ENCODE data around the gene PCDHGA4.

The PCDHGA4 gene

DNA sequence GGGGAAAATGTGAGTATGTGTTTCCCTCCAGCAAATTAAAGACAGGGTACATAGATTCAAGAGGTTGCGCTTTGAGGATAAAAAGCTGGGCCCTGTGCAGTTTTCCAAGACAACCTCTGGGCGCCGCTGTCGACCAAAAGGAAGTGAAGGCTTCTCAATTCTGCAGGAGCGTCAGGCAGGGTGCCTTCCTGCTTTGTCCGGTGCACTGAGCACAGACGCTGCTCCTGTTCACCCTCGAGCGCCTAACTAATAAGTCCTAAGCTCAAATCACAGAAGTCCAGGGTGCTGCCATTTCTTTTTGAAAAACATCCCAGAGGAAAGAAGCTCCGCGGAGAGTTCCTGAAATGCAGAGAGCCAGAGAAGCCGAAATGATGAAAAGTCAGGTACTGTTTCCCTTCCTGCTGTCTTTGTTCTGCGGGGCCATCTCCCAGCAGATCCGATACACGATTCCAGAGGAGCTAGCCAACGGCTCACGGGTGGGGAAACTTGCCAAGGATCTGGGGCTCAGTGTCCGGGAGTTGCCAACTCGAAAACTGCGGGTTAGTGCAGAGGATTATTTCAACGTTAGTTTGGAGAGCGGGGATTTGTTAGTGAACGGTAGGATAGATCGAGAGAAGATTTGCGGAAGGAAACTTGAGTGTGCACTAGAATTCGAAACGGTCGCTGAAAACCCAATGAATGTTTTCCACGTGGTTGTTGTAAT lies 4.8 kb upstream of the PCDHGA4 start, which contains the start of gene PCDHGB1:
TSS of gene PCDHGB1 (plus strand) at position 183 of the 703 bp plus-strand sequence. CDS start at position 345, 162 bp downstream.
- TF ChIP-seq, protein P1, sequence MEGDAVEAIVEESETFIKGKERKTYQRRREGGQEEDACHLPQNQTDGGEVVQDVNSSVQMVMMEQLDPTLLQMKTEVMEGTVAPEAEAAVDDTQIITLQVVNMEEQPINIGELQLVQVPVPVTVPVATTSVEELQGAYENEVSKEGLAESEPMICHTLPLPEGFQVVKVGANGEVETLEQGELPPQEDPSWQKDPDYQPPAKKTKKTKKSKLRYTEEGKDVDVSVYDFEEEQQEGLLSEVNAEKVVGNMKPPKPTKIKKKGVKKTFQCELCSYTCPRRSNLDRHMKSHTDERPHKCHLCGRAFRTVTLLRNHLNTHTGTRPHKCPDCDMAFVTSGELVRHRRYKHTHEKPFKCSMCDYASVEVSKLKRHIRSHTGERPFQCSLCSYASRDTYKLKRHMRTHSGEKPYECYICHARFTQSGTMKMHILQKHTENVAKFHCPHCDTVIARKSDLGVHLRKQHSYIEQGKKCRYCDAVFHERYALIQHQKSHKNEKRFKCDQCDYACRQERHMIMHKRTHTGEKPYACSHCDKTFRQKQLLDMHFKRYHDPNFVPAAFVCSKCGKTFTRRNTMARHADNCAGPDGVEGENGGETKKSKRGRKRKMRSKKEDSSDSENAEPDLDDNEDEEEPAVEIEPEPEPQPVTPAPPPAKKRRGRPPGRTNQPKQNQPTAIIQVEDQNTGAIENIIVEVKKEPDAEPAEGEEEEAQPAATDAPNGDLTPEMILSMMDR (IDR thresholded peaks at IDR 0.05; ENCODE audit: insufficient read depth, low read length, missing control alignments) = peak; percentile 50
- ChIA-PET POLR2A (no interaction called here), CTCF (interaction anchor here (0.6 to 10.4 kb wide), 20 partner anchors 8 to 228 kb away, joined by 3 to 134 read pairs (median 6); partner anchors contain the start of genes PCDHGA1, PCDHGA2, PCDHGA5 and PCDHGA8)
- no peak for DNase-seq (ENCODE audit: low read depth, low spot score)
- peak within 1 kb of the TSS; percentile 39 for H3K4me3 ChIP-seq (ENCODE audit: low read depth, low read length)

DNA sequence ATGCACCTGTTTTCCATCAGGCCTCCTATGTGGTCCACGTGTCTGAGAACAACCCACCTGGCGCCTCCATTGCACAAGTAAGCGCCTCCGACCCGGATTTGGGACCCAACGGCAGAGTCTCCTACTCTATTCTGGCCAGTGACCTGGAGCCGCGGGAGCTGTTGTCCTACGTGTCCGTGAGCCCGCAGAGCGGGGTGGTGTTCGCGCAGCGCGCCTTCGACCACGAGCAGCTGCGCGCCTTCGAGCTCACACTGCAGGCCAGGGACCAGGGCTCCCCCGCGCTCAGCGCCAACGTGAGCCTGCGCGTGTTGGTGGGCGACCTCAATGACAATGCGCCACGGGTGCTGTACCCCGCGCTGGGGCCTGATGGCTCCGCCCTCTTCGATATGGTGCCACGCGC lies 3.2 kb upstream of the PCDHGA4 start:
- ChIA-PET CTCF (interaction anchor here (2.4 to 10.4 kb wide), 6 partner anchors 22 to 215 kb away, joined by 6 to 134 read pairs (median 21); partner anchors contain the start of gene PCDHGA1), POLR2A (no interaction called here)
- TF ChIP-seq, protein P1 (IDR thresholded peaks at IDR 0.05; ENCODE audit: insufficient read depth, low read length, missing control alignments) = no peak
- H3K4me3 ChIP-seq (ENCODE audit: low read depth, low read length) = no peak overlapping the region
- DNase-seq (ENCODE audit: low read depth, low spot score) = no peak

DNA sequence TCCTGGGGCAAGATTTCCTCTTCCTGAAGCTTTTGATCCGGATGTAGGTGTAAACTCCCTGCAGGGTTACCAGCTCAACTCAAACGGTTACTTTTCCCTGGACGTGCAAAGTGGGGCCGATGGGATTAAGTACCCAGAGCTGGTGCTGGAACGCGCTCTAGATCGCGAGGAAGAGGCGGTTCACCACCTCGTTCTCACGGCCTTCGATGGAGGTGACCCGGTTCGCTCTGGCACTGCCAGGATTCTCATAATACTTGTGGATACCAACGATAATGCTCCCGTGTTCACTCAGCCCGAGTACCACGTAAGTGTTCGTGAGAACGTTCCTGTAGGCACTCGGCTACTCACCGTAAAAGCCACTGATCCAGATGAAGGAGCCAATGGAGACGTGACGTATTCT lies 820 bp downstream of the PCDHGA4 start:
- no peak for DNase-seq (ENCODE audit: low read depth, low spot score)
- ChIA-PET POLR2A (no interaction called here), CTCF (interaction anchor here (1.0 to 3.7 kb wide), 17 partner anchors 8 to 212 kb away, joined by 3 to 37 read pairs (median 6); partner anchors contain the start of genes PCDHGA1, PCDHGA2, PCDHGA3 and PCDHGA5)
- no peak overlapping the region; the same call in 1 of the 2 replicates for H3K4me3 ChIP-seq (ENCODE audit: low read depth, low read length)
- TF ChIP-seq, protein P1 (IDR thresholded peaks at IDR 0.05; ENCODE audit: insufficient read depth, low read length, missing control alignments) = no peak

DNA sequence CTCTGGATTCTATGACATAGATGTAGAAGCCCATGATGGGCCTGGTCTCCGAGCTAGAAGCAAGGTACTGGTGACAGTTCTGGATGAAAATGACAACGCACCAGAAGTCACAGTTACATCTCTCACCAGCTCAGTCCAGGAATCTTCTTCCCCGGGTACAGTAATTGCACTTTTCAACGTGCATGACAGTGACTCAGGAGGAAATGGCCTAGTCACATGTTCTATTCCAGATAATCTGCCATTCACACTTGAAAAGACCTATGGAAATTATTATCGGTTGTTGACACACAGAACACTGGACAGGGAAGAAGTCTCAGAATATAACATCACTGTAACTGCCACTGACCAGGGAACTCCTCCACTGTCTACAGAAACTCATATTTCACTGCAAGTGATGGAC lies 1.3 kb downstream of the PCDHGA4 start:
- TF ChIP-seq, protein P1 (IDR thresholded peaks at IDR 0.05; ENCODE audit: insufficient read depth, low read length, missing control alignments) = no peak
- ChIA-PET CTCF (interaction anchor here (1.0 to 3.7 kb wide), 12 partner anchors 9 to 211 kb away, joined by 3 to 37 read pairs (median 6); partner anchors contain the start of genes PCDHGA2, PCDHGA3 and PCDHGB3), POLR2A (no interaction called here)
- no peak overlapping the region for H3K4me3 ChIP-seq (ENCODE audit: low read depth, low read length)
- DNase-seq (ENCODE audit: low read depth, low spot score) = no peak

DNA sequence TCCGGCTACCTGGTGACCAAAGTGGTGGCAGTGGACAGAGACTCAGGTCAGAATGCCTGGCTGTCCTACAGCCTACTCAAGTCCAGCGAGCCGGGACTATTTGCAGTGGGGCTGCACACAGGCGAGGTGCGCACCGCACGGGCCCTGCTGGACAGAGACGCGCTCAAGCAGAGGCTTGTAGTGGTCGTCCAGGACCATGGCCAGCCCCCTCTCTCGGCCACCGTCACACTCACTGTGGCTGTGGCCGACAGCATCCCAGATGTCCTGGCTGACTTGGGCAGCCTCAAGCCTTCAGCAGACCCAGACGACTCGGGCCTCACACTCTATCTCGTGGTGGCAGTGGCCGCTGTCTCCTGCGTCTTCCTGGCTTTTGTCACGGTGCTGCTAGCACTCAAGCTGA lies 2.1 kb downstream of the PCDHGA4 start:
- POLR2A ChIA-PET = no interaction called here
- no peak overlapping the region for H3K4me3 ChIP-seq (ENCODE audit: low read depth, low read length)
- DNase-seq (ENCODE audit: low read depth, low spot score) = no peak
- TF ChIP-seq, protein P1 (IDR thresholded peaks at IDR 0.05; ENCODE audit: insufficient read depth, low read length, missing control alignments) = no peak
- CTCF ChIA-PET = interaction anchor here (1.1 to 3.9 kb wide), 3 partner anchors 37 to 206 kb away, joined by 3 to 32 read pairs (median 5); no protein-coding TSS in a partner anchor

GRCh38 chr5:141359790-141360426 lies 5.1 kb downstream of the PCDHGA4 start, which contains the start of gene PCDHGB2:
Gene PCDHGB2, plus strand, starts transcription at chr5:141359994. Its CDS starts 142 bp downstream, at chr5:141360136.
- DNase-seq (ENCODE audit: low read depth, low spot score) = no peak
- H3K4me3 ChIP-seq (ENCODE audit: low read depth, low read length) = peak within 1 kb of the TSS; percentile 53
- ChIA-PET POLR2A (no interaction called here), CTCF (interaction anchor here (0.8 to 3.9 kb wide), 7 partner anchors 10 to 206 kb away, joined by 3 to 32 read pairs (median 9); partner anchors contain the start of genes PCDHGA3, PCDHGB1 and PCDHGB3)
- TF ChIP-seq, protein P1 (IDR thresholded peaks at IDR 0.05; ENCODE audit: insufficient read depth, low read length, missing control alignments) = peak; percentile 15
